SK-N-SH treated with all-trans-retinoic acid at 6 μM for 48 hours (cell line): ENCODE measurements around the gene CA5A.

Experiments used
- GLIS3 ChIP-seq: fragments of 250-450 bp; sonication (Bioruptor Pico); IDR thresholded peaks from 2 replicates; pipeline ENCODE4 v1.5.0; 2020; ENCODE audit warnings: mild to moderate bottlenecking, moderate library complexity
- OSR1 ChIP-seq: fragments of 250-450 bp; sonication (Bioruptor Pico); IDR thresholded peaks from 2 replicates; pipeline ENCODE4 v1.8.0; 2022; ENCODE audit warnings: moderate library complexity, mild to moderate bottlenecking, inconsistent platforms
- RARB ChIP-seq: fragments of 250-450 bp; sonication (Bioruptor Pico); IDR thresholded peaks from 2 replicates; pipeline ENCODE4 v1.8.0; 2021; ENCODE audit warnings: mild to moderate bottlenecking, moderate library complexity
- TF ChIP-seq, protein P1 (sequence below): fragments of 250-450 bp; sonication (Bioruptor Pico); IDR thresholded peaks from 2 replicates; pipeline ENCODE4 v1.5.1; 2020; ENCODE audit warnings: low read depth, mild to moderate bottlenecking, moderate library complexity
- TF ChIP-seq, protein P2 (sequence below): fragments of 250-450 bp; sonication (Bioruptor Pico); IDR thresholded peaks from 2 replicates; pipeline ENCODE4 v1.8.0; 2020; ENCODE audit warnings: mild to moderate bottlenecking, moderate library complexity, borderline replicate concordance
- TF ChIP-seq, protein P3 (sequence below): fragments of 250-450 bp; sonication (Bioruptor Pico); IDR thresholded peaks from 2 replicates; pipeline ENCODE4 v1.5.0; 2020; ENCODE audit warnings: mild to moderate bottlenecking, moderate library complexity

DNA sequence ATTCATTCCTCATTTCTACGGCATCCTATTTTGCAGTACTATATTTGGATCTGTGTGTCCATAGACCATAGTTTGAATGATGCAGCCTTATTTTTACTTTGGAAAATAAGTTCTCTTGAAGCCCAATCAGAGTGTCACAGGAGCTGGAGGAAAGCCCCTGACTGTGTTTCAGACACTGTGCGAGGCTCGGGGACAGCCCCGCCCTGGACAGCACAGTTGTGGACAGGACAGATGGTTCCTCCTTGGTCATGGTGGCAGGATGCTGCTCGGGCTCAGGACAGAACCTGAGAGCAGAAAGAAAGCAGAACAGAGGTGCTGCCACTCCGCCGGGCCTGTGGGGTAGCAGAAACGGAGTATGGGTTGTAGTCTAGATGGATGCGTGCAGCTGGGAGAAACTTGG, 37.8 kb upstream of the CA5A start:
- TF ChIP-seq, protein P1, sequence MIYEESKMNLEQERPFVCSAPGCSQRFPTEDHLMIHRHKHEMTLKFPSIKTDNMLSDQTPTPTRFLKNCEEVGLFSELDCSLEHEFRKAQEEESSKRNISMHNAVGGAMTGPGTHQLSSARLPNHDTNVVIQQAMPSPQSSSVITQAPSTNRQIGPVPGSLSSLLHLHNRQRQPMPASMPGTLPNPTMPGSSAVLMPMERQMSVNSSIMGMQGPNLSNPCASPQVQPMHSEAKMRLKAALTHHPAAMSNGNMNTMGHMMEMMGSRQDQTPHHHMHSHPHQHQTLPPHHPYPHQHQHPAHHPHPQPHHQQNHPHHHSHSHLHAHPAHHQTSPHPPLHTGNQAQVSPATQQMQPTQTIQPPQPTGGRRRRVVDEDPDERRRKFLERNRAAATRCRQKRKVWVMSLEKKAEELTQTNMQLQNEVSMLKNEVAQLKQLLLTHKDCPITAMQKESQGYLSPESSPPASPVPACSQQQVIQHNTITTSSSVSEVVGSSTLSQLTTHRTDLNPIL (CRISPR knock-in tag): no peak
- no peak for TF ChIP-seq OSR1
- TF ChIP-seq, protein P2, sequence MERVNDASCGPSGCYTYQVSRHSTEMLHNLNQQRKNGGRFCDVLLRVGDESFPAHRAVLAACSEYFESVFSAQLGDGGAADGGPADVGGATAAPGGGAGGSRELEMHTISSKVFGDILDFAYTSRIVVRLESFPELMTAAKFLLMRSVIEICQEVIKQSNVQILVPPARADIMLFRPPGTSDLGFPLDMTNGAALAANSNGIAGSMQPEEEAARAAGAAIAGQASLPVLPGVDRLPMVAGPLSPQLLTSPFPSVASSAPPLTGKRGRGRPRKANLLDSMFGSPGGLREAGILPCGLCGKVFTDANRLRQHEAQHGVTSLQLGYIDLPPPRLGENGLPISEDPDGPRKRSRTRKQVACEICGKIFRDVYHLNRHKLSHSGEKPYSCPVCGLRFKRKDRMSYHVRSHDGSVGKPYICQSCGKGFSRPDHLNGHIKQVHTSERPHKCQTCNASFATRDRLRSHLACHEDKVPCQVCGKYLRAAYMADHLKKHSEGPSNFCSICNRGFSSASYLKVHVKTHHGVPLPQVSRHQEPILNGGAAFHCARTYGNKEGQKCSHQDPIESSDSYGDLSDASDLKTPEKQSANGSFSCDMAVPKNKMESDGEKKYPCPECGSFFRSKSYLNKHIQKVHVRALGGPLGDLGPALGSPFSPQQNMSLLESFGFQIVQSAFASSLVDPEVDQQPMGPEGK: no peak
- TF ChIP-seq RARB (CRISPR knock-in tag): no peak
- TF ChIP-seq, protein P3, sequence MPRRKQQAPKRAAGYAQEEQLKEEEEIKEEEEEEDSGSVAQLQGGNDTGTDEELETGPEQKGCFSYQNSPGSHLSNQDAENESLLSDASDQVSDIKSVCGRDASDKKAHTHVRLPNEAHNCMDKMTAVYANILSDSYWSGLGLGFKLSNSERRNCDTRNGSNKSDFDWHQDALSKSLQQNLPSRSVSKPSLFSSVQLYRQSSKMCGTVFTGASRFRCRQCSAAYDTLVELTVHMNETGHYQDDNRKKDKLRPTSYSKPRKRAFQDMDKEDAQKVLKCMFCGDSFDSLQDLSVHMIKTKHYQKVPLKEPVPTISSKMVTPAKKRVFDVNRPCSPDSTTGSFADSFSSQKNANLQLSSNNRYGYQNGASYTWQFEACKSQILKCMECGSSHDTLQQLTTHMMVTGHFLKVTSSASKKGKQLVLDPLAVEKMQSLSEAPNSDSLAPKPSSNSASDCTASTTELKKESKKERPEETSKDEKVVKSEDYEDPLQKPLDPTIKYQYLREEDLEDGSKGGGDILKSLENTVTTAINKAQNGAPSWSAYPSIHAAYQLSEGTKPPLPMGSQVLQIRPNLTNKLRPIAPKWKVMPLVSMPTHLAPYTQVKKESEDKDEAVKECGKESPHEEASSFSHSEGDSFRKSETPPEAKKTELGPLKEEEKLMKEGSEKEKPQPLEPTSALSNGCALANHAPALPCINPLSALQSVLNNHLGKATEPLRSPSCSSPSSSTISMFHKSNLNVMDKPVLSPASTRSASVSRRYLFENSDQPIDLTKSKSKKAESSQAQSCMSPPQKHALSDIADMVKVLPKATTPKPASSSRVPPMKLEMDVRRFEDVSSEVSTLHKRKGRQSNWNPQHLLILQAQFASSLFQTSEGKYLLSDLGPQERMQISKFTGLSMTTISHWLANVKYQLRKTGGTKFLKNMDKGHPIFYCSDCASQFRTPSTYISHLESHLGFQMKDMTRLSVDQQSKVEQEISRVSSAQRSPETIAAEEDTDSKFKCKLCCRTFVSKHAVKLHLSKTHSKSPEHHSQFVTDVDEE (CRISPR knock-in tag): no peak
- TF ChIP-seq GLIS3 (CRISPR knock-in tag): no peak
